ENCODE results near the gene MCTP1.

MCTP1 gene

GRCh38 chr5:94672746-94673145 is 612.1 kb downstream of the MCTP1 start:
- DNase-seq (ENCODE audit: low read depth in 2 of 3, low spot score in 2 of 3) = no peak

DNA sequence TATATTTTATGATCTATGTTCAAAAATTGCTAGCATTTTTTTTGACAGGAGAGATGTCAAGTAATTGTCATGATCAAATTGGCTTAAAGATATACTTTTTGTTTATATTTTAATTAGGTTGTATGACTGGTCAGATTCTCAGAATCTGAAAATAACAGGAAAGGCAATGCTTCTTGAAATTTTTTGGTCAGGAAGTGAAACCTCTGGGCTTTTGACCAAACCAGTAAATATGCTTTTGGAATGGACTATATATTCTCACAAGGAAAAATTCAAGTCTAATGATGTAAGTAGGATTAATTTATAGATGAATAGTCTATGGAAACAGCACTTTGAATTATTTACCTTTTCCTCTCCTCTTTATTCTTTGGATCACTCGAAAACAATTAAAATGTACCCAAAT is 614.2 kb downstream of the MCTP1 start:
- no peak for DNase-seq (ENCODE audit: low read depth in 2 of 3, low spot score in 2 of 3)

DNA sequence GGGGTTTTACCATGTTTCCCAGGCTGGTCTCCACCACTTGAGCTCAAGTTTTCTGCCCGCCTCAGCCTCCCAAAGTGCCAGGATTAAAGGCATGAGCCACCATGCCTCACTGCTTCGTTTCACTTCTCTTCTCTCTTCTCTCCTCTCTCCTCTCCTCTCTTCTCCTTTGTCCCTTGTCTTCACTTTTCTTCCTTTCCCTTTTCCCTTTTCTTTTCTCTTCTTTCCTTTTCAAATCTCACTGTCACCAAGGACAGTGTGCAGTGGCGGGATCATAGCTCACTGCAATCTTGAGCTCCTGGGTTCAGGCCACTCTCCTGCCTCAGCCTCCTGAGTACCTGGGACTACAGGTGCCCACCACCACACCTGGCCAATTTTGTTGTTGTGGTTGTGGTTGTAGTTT is 617.0 kb downstream of the MCTP1 start:
- no peak for DNase-seq (ENCODE audit: low read depth in 2 of 3, low spot score in 2 of 3)

GRCh38 chr5:94661086-94661485 is 623.8 kb downstream of the MCTP1 start:
- DNase-seq (ENCODE audit: low read depth in 2 of 3, low spot score in 2 of 3) = no peak

GRCh38 chr5:94660506-94660905 is 624.4 kb downstream of the MCTP1 start:
- DNase-seq (ENCODE audit: low read depth in 2 of 3, low spot score in 2 of 3) = no peak

- no peak for DNase-seq (ENCODE audit: low read depth in 2 of 3, low spot score in 2 of 3)
These were observed 626.6 kb downstream of the MCTP1 start for GRCh38 chr5:94658272-94658671.
